Measurements from ENCODE around the gene MOG. TPM values are rescaled to one million over a fixed set of nuclear protein-coding genes. Genes with fewer than 3 reads are reported as not detected.

Gene MOG

Small RNAs within 50 kb of the gene (small RNA-seq; reads per million reads assigned to genes)
- not detected for gene SUMO2P1
